ENCODE measurements around the gene OCA2.

Gene OCA2

DNA sequence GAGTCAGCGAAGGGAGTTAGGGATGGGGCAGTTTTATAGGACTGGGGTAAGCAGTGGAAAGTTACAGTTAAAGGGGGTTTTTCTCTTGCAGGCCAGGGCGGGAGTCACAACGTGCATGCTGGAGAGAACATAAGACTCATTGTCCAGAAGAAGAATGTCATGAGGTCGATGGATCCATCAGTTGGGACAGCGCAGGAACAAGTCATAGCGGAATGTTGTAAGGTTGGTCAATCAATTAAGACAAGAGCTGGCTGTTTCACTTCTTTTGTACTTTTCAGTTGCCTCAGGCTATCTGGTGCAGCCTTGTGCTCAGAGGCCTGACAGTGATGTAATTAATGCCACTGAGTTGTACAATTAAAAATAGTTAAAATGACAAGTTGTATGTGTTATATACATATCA is 165.6 kb downstream of the OCA2 start:
- no peak for DNase-seq

- no peak for DNase-seq
These were observed 166.5 kb downstream of the OCA2 start for GRCh38 chr15:27932600-27932999.

DNA sequence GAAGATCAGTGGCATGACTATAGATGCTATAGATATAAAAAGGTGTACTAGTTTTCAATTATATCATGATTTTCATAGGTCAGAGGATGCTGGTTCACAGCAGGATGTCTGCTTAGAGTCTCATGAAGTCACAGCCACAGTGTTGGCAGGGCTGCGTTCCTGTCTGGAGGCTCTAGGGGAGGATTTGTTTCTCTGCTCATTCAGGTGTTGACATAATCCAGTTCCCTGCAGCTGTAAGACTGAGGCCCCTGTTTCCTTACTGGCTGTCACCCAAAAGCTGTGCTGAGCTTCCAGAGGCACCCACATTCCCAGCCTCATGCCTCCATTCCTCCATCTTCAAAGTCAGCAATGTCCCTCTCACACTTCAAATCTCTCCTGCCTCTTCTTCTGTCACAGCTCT is 170.7 kb downstream of the OCA2 start:
- no peak for DNase-seq

GRCh38 chr15:27912283-27912682 is 186.8 kb downstream of the OCA2 start:
- DNase-seq, result no peak

DNA sequence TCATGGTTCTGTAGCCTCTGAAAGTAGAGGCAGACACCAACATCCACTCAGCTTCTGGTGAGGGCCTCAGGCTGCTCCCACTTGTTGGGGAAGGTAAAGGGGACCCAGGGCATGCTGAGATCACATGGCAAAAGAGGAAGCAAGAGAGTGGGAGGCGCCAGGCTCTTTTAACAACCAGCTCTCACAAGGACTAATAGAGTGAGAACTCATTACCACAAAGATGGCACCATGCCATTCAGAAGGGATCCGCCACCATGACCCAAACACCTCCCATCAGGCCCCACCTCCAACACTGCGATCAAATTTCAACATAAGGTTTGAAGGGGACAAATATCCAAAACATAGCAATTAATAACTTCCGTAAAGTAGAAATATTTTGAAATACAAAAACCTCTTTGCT is 192.3 kb downstream of the OCA2 start:
- DNase-seq, result no peak

DNA sequence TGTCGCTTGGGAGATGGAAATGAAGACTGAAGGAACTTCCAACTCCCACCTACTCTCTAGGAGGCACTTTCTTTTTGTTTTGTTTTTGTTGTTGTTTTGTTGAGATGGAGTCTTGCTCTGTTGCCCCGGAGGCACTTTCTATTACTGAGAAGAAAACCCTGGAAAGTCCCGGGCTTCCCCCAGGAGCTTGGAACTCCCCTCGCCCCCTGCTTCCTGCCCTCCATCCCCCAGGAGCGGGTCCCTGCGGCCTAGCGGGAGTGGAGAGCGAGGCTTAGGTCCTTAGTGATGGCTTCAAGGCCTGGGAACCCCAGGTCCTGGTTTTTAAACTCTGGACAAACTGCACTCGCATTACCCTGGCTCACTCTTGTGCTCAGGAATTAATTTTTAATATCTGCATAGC is 195.7 kb downstream of the OCA2 start:
- DNase-seq, result no peak

DNA sequence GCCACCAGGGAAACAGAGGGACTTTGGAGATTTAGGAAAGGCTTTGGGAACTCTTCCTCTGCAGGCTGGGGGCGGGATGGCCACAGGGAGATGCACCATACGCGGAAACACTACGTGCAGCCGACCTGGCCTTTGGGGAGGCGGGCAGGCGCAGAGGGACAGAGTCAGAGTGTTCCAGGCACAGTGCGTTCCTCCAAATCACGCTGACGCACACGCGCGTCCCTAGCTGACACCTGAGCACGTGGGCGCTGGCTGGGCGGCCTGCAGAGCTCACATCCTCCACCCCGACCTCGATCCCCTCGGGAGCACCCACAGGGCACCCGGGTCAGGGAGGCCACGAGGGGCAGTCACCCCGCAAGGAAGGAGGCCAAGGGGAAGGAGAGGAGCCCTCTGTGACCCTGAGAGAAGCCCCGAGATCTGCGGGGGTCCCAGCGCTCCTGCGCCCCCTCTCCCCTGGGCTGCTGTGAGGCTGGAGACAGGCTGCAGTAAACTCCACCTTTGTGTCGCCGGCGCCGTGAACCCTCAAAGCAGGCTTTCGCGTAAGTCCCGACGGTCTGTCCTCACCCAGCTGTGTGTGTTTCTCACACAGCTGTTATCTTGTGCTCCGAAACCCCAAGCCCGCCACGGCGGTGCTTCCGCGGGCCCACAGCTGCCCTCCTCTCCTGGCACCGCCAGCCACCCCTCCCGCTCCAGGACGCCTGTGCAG is 196.3 kb downstream of the OCA2 start:
- DNase-seq, result no peak

GRCh38 chr15:27899583-27900285 is 199.4 kb downstream of the OCA2 start:
- DNase-seq, result peak; percentile 39

DNA sequence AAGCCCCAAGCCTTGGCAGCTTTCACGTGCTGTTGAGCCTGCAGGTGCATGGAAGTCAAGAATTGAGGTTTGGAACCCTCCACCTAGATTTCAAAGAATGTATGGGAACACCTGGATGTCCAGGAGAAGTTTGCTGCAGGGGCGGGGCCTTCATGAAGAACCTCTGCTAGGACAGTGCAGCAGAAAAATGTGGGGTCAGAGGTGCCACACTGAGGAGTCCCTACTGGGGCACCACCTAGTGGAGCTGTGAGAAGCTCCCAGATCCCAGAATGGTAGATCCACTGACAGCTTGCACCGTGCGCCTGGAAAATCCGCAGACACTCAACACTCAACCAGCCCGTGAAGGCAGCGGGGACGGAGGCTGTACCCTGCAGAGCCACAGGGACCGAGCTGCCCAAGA is 201.6 kb downstream of the OCA2 start:
- DNase-seq, result no peak

DNA sequence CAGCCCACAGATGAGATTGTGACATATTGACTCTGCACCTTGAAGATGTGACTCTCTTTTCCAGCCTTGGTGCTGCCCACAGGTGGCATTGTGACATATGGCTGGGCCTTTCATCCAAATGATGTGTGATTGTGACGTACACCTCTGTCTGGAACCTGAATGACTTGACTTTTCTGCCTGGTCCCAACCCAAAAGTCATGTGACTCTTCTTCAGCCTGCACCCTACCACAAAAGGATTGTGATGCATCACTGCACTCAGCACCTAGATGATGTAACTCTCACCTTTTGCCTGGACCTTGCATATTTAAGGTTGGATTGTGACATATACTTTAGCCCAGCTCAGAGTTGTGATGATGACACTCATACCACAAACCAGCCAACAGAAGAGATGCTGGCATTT is 204.5 kb downstream of the OCA2 start:
- no peak for DNase-seq

GRCh38 chr15:27889258-27889657 is 209.9 kb downstream of the OCA2 start:
- no peak for DNase-seq

DNA sequence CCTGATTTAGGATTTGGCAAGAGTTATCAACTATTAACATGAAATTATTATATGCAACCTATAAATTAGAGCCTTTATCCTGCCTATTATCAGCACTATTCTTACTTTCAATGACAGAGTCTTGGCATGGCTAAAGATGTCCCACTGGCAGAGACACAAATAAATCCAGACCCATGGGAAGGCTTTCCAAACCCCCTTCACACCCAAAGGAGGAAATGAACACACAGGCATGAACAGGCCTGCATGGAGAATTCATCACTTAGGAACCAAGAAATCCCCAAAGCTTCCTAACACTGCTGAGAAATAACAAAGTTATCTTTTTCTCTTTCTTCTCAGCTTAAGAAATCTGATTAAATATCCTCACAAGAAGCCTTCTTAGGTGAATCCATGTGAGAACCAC is 213.9 kb downstream of the OCA2 start:
- no peak for DNase-seq

DNA sequence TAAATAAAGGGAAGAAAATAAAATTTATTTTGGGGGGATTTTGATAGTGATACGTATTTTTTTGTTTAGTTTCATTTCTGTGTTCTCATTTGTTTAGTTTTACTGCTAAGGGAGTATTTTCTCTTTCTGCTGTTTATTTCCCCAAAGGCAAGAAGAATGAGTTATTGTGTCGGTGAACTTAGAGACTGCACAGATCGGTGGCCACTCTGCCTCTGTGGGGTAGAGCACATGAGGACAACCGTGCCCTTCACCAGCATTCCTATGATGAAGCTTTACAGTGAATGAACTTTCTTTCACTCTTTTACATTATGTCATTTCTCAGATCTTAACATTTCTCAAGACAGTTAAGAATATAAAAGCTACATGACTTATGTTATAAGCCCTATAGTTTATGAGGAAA is 214.4 kb downstream of the OCA2 start:
- DNase-seq, result no peak

- no peak for DNase-seq
These were observed 220.3 kb downstream of the OCA2 start for GRCh38 chr15:27878841-27879240.

- no peak for DNase-seq
These were observed 225.3 kb downstream of the OCA2 start for GRCh38 chr15:27873828-27874227.

GRCh38 chr15:27873039-27873438 is 226.1 kb downstream of the OCA2 start:
- DNase-seq, result no peak

DNA sequence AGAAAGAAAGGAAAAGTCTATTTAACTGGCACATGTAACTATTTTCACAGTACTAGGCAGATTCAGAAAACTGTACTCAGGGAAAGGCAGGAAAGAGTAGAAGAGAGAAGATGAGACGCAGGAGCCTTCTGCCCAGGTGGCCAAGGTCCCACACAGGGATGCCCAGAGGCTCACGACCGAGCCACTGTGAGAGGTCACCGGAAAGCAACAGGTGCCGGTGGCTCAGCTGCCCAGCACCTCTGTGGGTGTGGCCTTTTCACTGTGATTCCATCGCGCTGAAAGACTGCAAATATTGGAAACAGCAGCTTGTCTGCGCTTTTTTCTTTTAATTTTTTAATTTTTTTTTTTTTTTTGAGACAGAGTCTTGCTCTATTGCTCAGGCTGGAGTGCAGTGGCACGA is 226.8 kb downstream of the OCA2 start:
- DNase-seq, result no peak

GRCh38 chr15:27871902-27872260 is 227.2 kb downstream of the OCA2 start:
- no peak for DNase-seq

GRCh38 chr15:27871078-27871901 is 227.8 kb downstream of the OCA2 start:
- no peak for DNase-seq

DNA sequence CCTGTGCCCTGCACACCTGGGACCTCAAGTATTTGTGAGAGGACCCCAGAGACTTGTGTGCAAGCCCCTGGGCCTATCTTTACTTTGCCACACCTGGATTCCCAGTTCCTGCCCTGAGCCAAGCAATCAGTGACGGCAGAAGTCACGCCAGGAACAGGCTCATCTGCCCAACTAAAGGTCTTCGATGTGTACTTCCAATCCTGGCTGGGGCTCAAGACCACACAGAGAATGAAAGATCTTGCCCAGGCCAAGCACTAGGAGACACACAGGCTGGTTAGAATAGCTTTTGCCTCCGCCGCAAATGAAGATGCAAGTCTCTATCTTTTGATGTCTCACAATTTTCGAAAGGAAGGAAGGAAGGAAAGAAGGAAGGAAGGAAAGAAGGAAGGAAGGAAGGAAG is 228.8 kb downstream of the OCA2 start:
- DNase-seq, result no peak

GRCh38 chr15:27869697-27870281 is 229.3 kb downstream of the OCA2 start:
- DNase-seq, result no peak

DNA sequence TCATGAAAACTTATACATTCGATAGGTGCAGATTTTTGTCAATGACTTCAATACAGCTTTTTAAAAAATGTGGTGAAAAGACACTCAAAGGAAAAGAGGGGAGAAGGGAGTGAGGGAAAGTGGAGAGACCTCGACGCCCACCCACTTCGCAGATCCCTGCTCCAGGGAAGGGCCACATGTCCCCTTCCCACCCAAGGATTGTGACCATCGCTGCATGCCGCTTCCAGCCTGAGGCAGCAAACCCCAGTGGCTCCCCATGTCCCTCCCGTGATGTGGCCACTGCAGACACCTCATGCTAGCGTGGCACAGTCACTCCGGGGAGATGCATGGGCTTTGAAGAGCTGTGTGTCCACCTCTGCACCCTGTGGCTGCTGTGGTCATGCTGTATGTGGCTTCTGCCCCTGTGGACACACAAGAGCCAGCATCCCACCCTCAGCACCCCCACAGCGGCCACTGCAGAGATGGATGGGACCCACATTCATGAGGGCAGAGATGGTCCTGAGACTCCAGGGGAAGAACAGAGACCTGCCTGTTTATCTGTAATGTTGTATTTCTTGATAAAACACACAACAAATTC is 230.2 kb downstream of the OCA2 start:
- no peak for DNase-seq

GRCh38 chr15:27867861-27868260 is 231.3 kb downstream of the OCA2 start:
- no peak for DNase-seq
